GM10266 (cell line): ENCODE data around the gene GPR62.
A peak's percentile ranks its signal among the peaks of the same experiment; 100 is the strongest.

ENCODE experiments used
- DNase-seq: peaks from one replicate; pipeline ENCODE4 v3.0.0; 2012; ENCODE audit errors: extremely low spot score
- CTCF ChIP-seq: IDR thresholded peaks from 2 replicates; pipeline ENCODE4 v1.5.1; 2012; ENCODE audit warnings: mild to moderate bottlenecking, low read depth; ENCODE audit not compliant: control insufficient read depth, insufficient read depth; ENCODE audit errors: missing control alignments

GPR62 gene

GRCh38 chr3:51954105-51954504, 1.1 kb upstream of the GPR62 start:
- DNase-seq = no peak
- TF ChIP-seq CTCF = no peak

DNA sequence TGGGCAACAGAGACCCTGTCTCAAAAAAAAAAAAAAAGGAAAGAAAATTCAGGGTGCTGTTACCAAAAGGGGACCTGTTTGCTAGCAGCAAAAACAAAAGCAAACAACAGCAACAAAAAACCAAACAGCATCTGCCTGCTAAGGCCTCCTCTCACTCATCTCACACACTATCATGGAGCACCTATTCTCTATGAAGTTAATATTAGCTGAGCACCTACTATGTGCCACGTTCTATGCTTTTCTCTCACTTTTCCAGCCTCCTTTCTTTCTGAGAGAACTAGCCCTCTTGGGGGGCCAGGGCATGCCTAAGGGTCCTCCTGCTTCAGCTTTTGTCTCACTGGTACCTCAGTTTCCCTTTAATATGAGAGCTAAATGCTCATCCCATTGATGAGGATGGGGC, 468 bp upstream of the GPR62 start:
- no peak for DNase-seq
- TF ChIP-seq CTCF = no peak

- DNase-seq = peak; percentile 66
These were observed 951 bp downstream of the GPR62 start for GRCh38 chr3:51955893-51956770.

DNA sequence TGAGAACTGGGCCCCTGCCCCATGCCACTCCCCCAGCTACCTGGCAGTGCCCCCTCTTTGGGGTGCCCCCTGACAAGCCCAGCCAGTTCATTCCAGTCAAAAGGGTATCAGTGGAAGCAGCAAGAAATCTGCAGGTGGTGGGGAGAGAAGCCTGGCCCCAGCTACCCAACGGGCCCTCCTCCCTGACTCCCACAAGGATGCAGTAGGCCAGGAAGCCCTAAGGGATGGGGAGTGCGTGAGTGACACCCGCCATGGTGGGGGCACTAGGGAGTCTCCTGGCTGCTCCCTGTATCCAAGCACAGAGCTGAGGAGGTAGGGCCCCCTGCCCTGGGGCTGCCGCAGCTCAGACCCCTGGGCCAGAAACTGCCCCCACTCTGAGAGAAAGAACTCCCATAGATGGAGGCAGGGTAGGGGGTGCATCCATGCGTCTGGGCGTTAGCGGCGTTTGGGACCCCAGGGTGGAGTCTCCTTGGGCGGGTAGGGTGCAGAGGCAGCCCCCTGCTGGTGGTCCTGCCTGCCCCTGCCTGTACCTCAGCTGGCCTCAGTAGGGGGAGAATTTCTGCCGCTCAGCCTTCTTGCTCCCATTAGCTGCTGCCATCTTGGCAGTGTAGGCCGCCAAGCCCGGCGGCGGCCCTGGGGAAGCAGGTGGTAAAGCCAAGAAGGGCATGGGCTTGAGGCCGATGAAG, 2.5 kb downstream of the GPR62 start:
- DNase-seq = no peak
- TF ChIP-seq CTCF = no peak

More at GRCh38 chr3:51955893-51956770, 951 bp downstream of the GPR62 start:
- TF ChIP-seq CTCF = peak; percentile 20

- DNase-seq = no peak
- TF ChIP-seq CTCF = no peak
These were observed 3.7 kb downstream of the GPR62 start for GRCh38 chr3:51958603-51959521.

DNA sequence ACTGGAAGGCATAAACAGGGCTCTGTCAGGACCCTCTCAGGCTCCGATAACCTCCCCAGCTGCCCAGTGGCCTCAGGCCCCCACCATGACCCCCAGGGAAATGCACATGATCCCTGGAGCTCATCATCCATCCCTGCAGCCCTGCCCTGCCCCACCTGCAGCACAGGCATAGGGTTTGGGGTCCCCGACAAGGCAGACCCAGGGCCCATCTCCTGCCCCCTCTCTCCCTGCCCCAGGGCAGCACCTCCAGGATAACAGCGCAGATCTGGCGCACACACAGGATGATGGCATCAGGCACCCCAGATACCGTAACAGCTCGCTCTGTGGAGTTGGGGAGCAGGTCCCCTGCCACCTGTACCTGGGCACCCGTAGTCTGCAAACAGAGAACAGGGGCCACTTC, 4.5 kb downstream of the GPR62 start:
- TF ChIP-seq CTCF = no peak
- no peak for DNase-seq
